HepG2 (cell line): Measurements from ENCODE around the gene NAA16. TPM values are rescaled to one million over a fixed set of nuclear protein-coding genes. Genes with fewer than 3 reads are reported as not detected.

Experiments used
- ATAC-seq: fragments of 200-7000 bp; cut with Tn5 transposase; 3 replicates; pipeline ENCODE4 v1.9.1; 2020; ENCODE audit warnings: mild to moderate bottlenecking, moderate library complexity
- BruUV-seq: library from RNA; stranded (reverse); fragments of 400-500 nt; replicated peaks from 2 replicates; lab custom pipeline; 2021; lab: Mats Ljungman, UMichigan
- CTCF ChIA-PET: fragments of 300-600 bp; formaldehyde crosslinking; extraction: SDS; loops from one replicate; lab custom pipeline; 2021; ENCODE audit warnings: low total read pairs, inconsistent platforms, low intra/inter-chr PET ratio; lab: Yijun Ruan, JAX
- POLR2A ChIA-PET: fragments of 350-600 bp; sonication (Branson Sonifier 250); formaldehyde crosslinking; loops from one replicate; lab custom pipeline; 2020; ENCODE audit warnings: antibody characterized with exemption, inconsistent platforms; lab: Yijun Ruan, JAX
- DNase-seq: peaks from one replicate; pipeline ENCODE4 v3.0.0-alpha.2; 2015; ENCODE audit warnings: low spot score
- FAIRE-seq: peaks from 3 replicates; lab custom pipeline; 2011; peaks lifted over from hg19 to GRCh38; lab: Jason Lieb, UNC
- H2AFZ ChIP-seq: one replicate; pipeline ENCODE4 v1.6.1; 2011; ENCODE audit warnings: low read length, inconsistent platforms
- H3K27ac ChIP-seq: fragments of 300-600 bp; 3 replicates; pipeline ENCODE4 v1.8.0; 2011; ENCODE audit warnings: mixed run types, mild to moderate bottlenecking, mixed read lengths, low read length, inconsistent platforms; ENCODE audit not compliant: insufficient read depth; ENCODE audit errors: extremely low read length
- H3K27me3 ChIP-seq, 2 experiments: fragments of 200-600 bp in 1 of 2; 2 replicates in 1 of 2; 3 replicates in 1 of 2; pipeline versions ENCODE4 v1.6.0 to v1.8.0; 2011; ENCODE audit warnings: low read length in 2 of 2, mild to moderate bottlenecking in 2 of 2, moderate library complexity in 2 of 2, inconsistent platforms in 1 of 2; ENCODE audit not compliant: insufficient read depth in 2 of 2, control insufficient read depth in 1 of 2
- H3K36me3 ChIP-seq, 2 experiments: fragments of 200-600 bp in 1 of 2; replicated peaks in 1 of 2; 2 replicates in 1 of 2; 3 replicates in 1 of 2; pipeline versions ENCODE4 v1.5.1 to v1.8.0; 2011; ENCODE audit warnings: low read length in 2 of 2, inconsistent platforms in 1 of 2; ENCODE audit not compliant: insufficient read depth in 2 of 2, control insufficient read depth in 1 of 2
- H3K4me1 ChIP-seq: 2 replicates; pipeline ENCODE4 v1.5.1; 2012; ENCODE audit warnings: low read length, inconsistent platforms; ENCODE audit not compliant: insufficient read depth
- H3K4me2 ChIP-seq: 2 replicates; pipeline ENCODE4 v1.6.0; 2011; ENCODE audit warnings: low read depth, low read length, inconsistent platforms
- H3K4me3 ChIP-seq, 3 experiments: fragments of 200-600 bp in 1 of 3; sonication (generic), shearing (Covaris generic) in 1 of 3; replicated peaks in 1 of 3; 2 replicates each; pipeline ENCODE4 v1.5.1; 2011 to 2016; ENCODE audit warnings: low read length in 3 of 3, inconsistent platforms in 2 of 3, low read depth in 2 of 3, mild to moderate bottlenecking in 2 of 3, control low read depth in 1 of 3, mixed read lengths in 1 of 3; ENCODE audit not compliant: insufficient read depth in 1 of 3
- H3K79me2 ChIP-seq: one replicate; pipeline ENCODE4 v1.6.1; 2011; ENCODE audit warnings: low read length, inconsistent platforms; ENCODE audit not compliant: insufficient read depth
- H3K9ac ChIP-seq: 2 replicates; pipeline ENCODE4 v1.6.0; 2011; ENCODE audit warnings: mild to moderate bottlenecking, low read depth, low read length, inconsistent platforms; ENCODE audit not compliant: insufficient read depth
- H3K9me3 ChIP-seq: 2 replicates; pipeline ENCODE4 v1.5.1; 2012; ENCODE audit warnings: mild to moderate bottlenecking, low read length
- H4K20me1 ChIP-seq: 2 replicates; pipeline ENCODE4 v1.6.0; 2011; ENCODE audit warnings: inconsistent platforms, mild to moderate bottlenecking, low read length, moderate library complexity; ENCODE audit not compliant: insufficient read depth
- NFRKB ChIP-seq: fragments of 450-650 bp; IDR thresholded peaks from 2 replicates; pipeline ENCODE4 v1.6.1; 2017
- TMF1 ChIP-seq: sonication (generic); formaldehyde crosslinking; IDR thresholded peaks from 2 replicates; pipeline ENCODE4 v1.8.1; 2022; ENCODE audit warnings: low read depth, missing genetic modification reagents
- ZNF670 ChIP-seq: sonication (generic); formaldehyde crosslinking; IDR thresholded peaks from 2 replicates; pipeline ENCODE4 v1.8.0; 2022; ENCODE audit warnings: mild to moderate bottlenecking, missing genetic modification reagents, borderline replicate concordance
- ZNF703 ChIP-seq: sonication (generic); formaldehyde crosslinking; IDR thresholded peaks from 2 replicates; pipeline ENCODE4 v1.5.1; 2020; ENCODE audit warnings: missing genetic modification reagents, mild to moderate bottlenecking, moderate library complexity, borderline replicate concordance
- WGBS: methylation state at CpG from one replicate; pipeline ENCODE4 v1.1.6; 2017; ENCODE audit warnings: low lambda C conversion rate; 5-methylcytosine and 5-hydroxymethylcytosine counted together
- in situ Hi-C: cut with HindIII; loops from 2 replicates; pipeline ENCODE4 v1.10.0; 2017; ENCODE audit warnings: low pct_unique_long_range_greater_than_20kb; ENCODE audit not compliant: extremely low pct_ligation_motif_present
- intact Hi-C: fragments of 100-400 bp; cut with micrococcal nuclease; formaldehyde crosslinking; loops from one replicate; pipeline ENCODE4 v1.10.0; 2022; ENCODE audit not compliant: unreplicated experiment
- polyA plus RNA-seq, 8 experiments: library from polyadenylated mRNA; depleted of rRNA in 3 of 8; stranded (reverse) in 7 of 8; unstranded in 1 of 8; fragments of >200 nt; fragmentation: Illumina TruSeq in 4 of 8; extraction: Trizol in 4 of 8; gene quantifications; 2 replicates each; pipeline versions ENCODE4 v1.2.1 to v1.2.3, GENCODE V29; 2011 to 2016; ENCODE audit warnings: low read depth in 4 of 8, missing spikeins in 1 of 8, mixed read lengths in 1 of 8; ENCODE audit not compliant: insufficient read depth in 1 of 8
- total RNA-seq, 5 experiments: library from RNA; depleted of rRNA; stranded (reverse); fragments of >200 nt; fragmentation: Illumina TruSeq; extraction: Trizol; gene quantifications; 2 replicates each; pipeline ENCODE4 v1.2.3, GENCODE V29; 2016; ENCODE audit warnings: low read depth in 1 of 5
- TF ChIP-seq, protein P1 (sequence below): sonication (generic); formaldehyde crosslinking; IDR thresholded peaks from 2 replicates; pipeline ENCODE4 v1.4.0; 2020; ENCODE audit warnings: missing genetic modification reagents
- TF ChIP-seq, protein P2 (sequence below): sonication (generic); formaldehyde crosslinking; IDR thresholded peaks from 2 replicates; pipeline ENCODE4 v1.8.1; 2023; ENCODE audit warnings: missing genetic modification reagents, inconsistent platforms, borderline replicate concordance
- TF ChIP-seq, protein P3 (sequence below): sonication (generic); formaldehyde crosslinking; IDR thresholded peaks from 2 replicates; pipeline ENCODE4 v1.8.0; 2022; ENCODE audit warnings: mild to moderate bottlenecking, missing genetic modification reagents; ENCODE audit not compliant: insufficient replicate concordance

The NAA16 gene
- total and polyA plus RNA-seq, 2 of the 13 experiments (the other 11 are each of a cell fraction or from before 2014, with no cell fraction given) = 9.2 to 15.1 TPM

DNA sequence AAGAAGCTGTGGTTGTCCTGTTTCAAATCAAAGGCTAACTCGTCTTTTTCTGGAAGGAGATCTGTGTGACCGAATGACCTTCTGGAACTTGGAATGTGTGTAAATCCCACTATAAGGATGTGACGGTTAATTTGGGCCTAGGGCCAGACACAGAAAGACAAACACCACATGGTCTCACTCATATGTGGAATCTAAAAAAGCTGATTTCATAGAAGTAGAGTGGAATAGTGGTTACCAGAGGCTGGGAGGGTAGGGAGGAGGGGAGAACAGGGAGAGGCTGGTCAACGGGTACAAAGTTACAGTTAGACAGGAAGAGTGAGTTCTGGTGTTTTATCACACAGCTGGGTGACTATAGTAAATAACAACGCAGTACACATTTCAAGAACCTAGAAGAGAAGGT lies 107.0 kb downstream of the NAA16 start:
- Histone ChIP-seq H3K27ac (no peak overlapping the region), H3K9me3 (no peaks in the 10 kb centered on the region), H3K27me3 (no peaks in the 10 kb centered on the region), H3K36me3 (no peaks in the 10 kb centered on the region), H3K4me2 (no peak overlapping the region), H3K9ac (no peak overlapping the region), H3K4me1 (peaks cover 17% of the 10 kb centered on the region), H3K79me2 (no peaks in the 10 kb centered on the region), H2AFZ (no peak overlapping the region), H3K4me3 (no peak overlapping the region), H4K20me1 (no peaks in the 10 kb centered on the region)
- intact Hi-C loops (no loop called here), in situ Hi-C loops (loop anchor here (25.0 kb wide), 1 partner anchor 694 kb away; no protein-coding TSS in a partner anchor)
- FAIRE-seq (no peak), ATAC-seq (no peak; the same call in 2 of the 3 replicates), DNase-seq (no peak)
- TF ChIP-seq ZNF670 (CRISPR knock-in tag) (no peak), NFRKB (no peak), ZNF703 (no peak), TMF1 (CRISPR knock-in tag) (no peak)
- TF ChIP-seq, protein P1, sequence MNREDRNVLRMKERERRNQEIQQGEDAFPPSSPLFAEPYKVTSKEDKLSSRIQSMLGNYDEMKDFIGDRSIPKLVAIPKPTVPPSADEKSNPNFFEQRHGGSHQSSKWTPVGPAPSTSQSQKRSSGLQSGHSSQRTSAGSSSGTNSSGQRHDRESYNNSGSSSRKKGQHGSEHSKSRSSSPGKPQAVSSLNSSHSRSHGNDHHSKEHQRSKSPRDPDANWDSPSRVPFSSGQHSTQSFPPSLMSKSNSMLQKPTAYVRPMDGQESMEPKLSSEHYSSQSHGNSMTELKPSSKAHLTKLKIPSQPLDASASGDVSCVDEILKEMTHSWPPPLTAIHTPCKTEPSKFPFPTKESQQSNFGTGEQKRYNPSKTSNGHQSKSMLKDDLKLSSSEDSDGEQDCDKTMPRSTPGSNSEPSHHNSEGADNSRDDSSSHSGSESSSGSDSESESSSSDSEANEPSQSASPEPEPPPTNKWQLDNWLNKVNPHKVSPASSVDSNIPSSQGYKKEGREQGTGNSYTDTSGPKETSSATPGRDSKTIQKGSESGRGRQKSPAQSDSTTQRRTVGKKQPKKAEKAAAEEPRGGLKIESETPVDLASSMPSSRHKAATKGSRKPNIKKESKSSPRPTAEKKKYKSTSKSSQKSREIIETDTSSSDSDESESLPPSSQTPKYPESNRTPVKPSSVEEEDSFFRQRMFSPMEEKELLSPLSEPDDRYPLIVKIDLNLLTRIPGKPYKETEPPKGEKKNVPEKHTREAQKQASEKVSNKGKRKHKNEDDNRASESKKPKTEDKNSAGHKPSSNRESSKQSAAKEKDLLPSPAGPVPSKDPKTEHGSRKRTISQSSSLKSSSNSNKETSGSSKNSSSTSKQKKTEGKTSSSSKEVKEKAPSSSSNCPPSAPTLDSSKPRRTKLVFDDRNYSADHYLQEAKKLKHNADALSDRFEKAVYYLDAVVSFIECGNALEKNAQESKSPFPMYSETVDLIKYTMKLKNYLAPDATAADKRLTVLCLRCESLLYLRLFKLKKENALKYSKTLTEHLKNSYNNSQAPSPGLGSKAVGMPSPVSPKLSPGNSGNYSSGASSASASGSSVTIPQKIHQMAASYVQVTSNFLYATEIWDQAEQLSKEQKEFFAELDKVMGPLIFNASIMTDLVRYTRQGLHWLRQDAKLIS (CRISPR knock-in tag) = no peak
- TF ChIP-seq, protein P2, sequence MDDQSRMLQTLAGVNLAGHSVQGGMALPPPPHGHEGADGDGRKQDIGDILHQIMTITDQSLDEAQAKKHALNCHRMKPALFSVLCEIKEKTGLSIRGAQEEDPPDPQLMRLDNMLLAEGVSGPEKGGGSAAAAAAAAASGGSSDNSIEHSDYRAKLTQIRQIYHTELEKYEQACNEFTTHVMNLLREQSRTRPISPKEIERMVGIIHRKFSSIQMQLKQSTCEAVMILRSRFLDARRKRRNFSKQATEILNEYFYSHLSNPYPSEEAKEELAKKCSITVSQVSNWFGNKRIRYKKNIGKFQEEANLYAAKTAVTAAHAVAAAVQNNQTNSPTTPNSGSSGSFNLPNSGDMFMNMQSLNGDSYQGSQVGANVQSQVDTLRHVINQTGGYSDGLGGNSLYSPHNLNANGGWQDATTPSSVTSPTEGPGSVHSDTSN (CRISPR knock-in tag) = no peak
- TF ChIP-seq, protein P3, sequence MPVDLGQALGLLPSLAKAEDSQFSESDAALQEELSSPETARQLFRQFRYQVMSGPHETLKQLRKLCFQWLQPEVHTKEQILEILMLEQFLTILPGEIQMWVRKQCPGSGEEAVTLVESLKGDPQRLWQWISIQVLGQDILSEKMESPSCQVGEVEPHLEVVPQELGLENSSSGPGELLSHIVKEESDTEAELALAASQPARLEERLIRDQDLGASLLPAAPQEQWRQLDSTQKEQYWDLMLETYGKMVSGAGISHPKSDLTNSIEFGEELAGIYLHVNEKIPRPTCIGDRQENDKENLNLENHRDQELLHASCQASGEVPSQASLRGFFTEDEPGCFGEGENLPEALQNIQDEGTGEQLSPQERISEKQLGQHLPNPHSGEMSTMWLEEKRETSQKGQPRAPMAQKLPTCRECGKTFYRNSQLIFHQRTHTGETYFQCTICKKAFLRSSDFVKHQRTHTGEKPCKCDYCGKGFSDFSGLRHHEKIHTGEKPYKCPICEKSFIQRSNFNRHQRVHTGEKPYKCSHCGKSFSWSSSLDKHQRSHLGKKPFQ (CRISPR knock-in tag) = no peak
- ChIA-PET POLR2A (no interaction called here), CTCF (no interaction called here)
- BruUV-seq = no TSS peak
- 27% methylated on average over 5 of the region's 5 CpGs for WGBS
